GM12878 (cell line): ENCODE measurements around the gene ACSF2. TPM values are rescaled to one million over a fixed set of nuclear protein-coding genes. Genes with fewer than 3 reads are reported as not detected.

Experiments
- ATAC-seq: fragments of 200-7000 bp; cut with Tn5 transposase; 3 replicates; pipeline ENCODE4 v1.9.1; 2020; ENCODE audit warnings: mild to moderate bottlenecking, moderate library complexity
- BruUV-seq: library from RNA; stranded (reverse); fragments of 400-500 nt; replicated peaks from 2 replicates; lab custom pipeline; 2021; lab: Mats Ljungman, UMichigan
- CTCF ChIA-PET: fragments of 300-600 bp; sonication (Branson Sonifier 250); formaldehyde crosslinking; extraction: SDS; loops from one replicate; lab custom pipeline; 2021; ENCODE audit warnings: inconsistent platforms; lab: Yijun Ruan, JAX
- POLR2A ChIA-PET: fragments of 350-600 bp; formaldehyde crosslinking; extraction: SDS; loops from one replicate; lab custom pipeline; 2021; ENCODE audit warnings: inconsistent platforms; lab: Charles Lee
- RAD21 ChIA-PET: fragments of 300-600 bp; sonication (Branson Sonifier 250); formaldehyde crosslinking; loops from one replicate; lab custom pipeline; 2023; ENCODE audit warnings: antibody characterized with exemption; ENCODE audit not compliant: unreplicated experiment; lab: Charles Lee
- SMC1A ChIA-PET: fragments of 300-600 bp; sonication (Branson Sonifier 250); formaldehyde crosslinking; loops from one replicate; lab custom pipeline; 2023; ENCODE audit not compliant: unreplicated experiment, uncharacterized antibody; lab: Charles Lee
- DNase-seq: peaks from one replicate; pipeline ENCODE4 v3.0.0-alpha.2; 2011; ENCODE audit warnings: low read depth, low spot score
- FAIRE-seq: peaks from 3 replicates; lab custom pipeline; 2011; peaks lifted over from hg19 to GRCh38; lab: Jason Lieb, UNC
- H2AFZ ChIP-seq: 2 replicates; pipeline ENCODE4 v1.6.0; 2011; ENCODE audit warnings: low read depth, low read length, control low read depth; ENCODE audit not compliant: control insufficient read depth
- H3K27ac ChIP-seq: 2 replicates; pipeline ENCODE4 v1.5.1; 2011; ENCODE audit warnings: control low read depth; ENCODE audit not compliant: control insufficient read depth, insufficient read depth
- H3K27me3 ChIP-seq, 2 experiments: replicated peaks in 1 of 2; 2 replicates each; pipeline versions ENCODE4 v1.6.0 to v1.6.1; 2011; ENCODE audit warnings: low read length in 1 of 2; ENCODE audit not compliant: control insufficient read depth in 2 of 2, insufficient read depth in 2 of 2
- H3K36me3 ChIP-seq, 2 experiments: 2 replicates each; pipeline ENCODE4 v1.5.1; 2011; ENCODE audit warnings: low read length in 1 of 2; ENCODE audit not compliant: control insufficient read depth in 2 of 2, insufficient read depth in 2 of 2
- H3K4me1 ChIP-seq: 2 replicates; pipeline ENCODE4 v1.6.1; 2011; ENCODE audit warnings: mild to moderate bottlenecking, low read length, moderate library complexity, mixed read lengths; ENCODE audit not compliant: control insufficient read depth, insufficient read depth
- H3K4me2 ChIP-seq: 2 replicates; pipeline ENCODE4 v1.6.0; 2011; ENCODE audit warnings: control low read depth; ENCODE audit not compliant: control insufficient read depth, insufficient read depth
- H3K4me3 ChIP-seq: fragments of 200-600 bp; sonication (generic); 2 replicates; pipeline ENCODE4 v1.5.1; 2016
- H3K79me2 ChIP-seq: 2 replicates; pipeline ENCODE4 v1.6.0; 2011; ENCODE audit warnings: low read length; ENCODE audit not compliant: control insufficient read depth, insufficient read depth
- H3K9ac ChIP-seq: 2 replicates; pipeline ENCODE4 v1.8.0; 2011; ENCODE audit warnings: low read length, control low read depth, mixed read lengths; ENCODE audit not compliant: control insufficient read depth, insufficient read depth
- H3K9me3 ChIP-seq: replicated peaks from 3 replicates; pipeline ENCODE4 v1.5.1; 2011; ENCODE audit warnings: mild to moderate bottlenecking, low read length; ENCODE audit not compliant: control insufficient read depth, insufficient read depth
- H4K20me1 ChIP-seq: 2 replicates; pipeline ENCODE4 v1.6.0; 2011; ENCODE audit not compliant: control insufficient read depth, insufficient read depth
- EGR1 ChIP-seq, 2 experiments: IDR thresholded peaks; 1 replicate in 1 of 2; 2 replicates in 1 of 2; pipeline ENCODE4 v1.6.1; 2011 to 2012; ENCODE audit warnings: low read depth in 2 of 2, low read length in 2 of 2, borderline replicate concordance in 1 of 2, mild to moderate bottlenecking in 1 of 2, moderate library complexity in 1 of 2
- IRF4 ChIP-seq: IDR thresholded peaks from 2 replicates; pipeline ENCODE4 v1.6.1; 2011; ENCODE audit warnings: low read depth, low read length
- JUND ChIP-seq: IDR thresholded peaks from 2 replicates; pipeline ENCODE4 v1.6.1; 2012; ENCODE audit warnings: low read depth, mild to moderate bottlenecking, low read length, improper control_type of control experiment, moderate library complexity
- MTA2 ChIP-seq: fragments of 450-650 bp; IDR thresholded peaks from 2 replicates; pipeline ENCODE4 v1.6.1; 2016; ENCODE audit warnings: low read depth, mild to moderate bottlenecking, moderate library complexity
- MYB ChIP-seq: fragments of 150-350 bp; IDR thresholded peaks from 2 replicates; pipeline ENCODE4 v1.6.1; 2014; ENCODE audit warnings: mild to moderate bottlenecking, low read depth, low read length, borderline replicate concordance
- NFYA ChIP-seq: IDR thresholded peaks from 2 replicates; pipeline ENCODE4 v1.6.1; 2011; ENCODE audit warnings: low read depth, mild to moderate bottlenecking, low read length, improper control_type of control experiment, borderline replicate concordance
- POLR2A ChIP-seq: IDR thresholded peaks from 2 replicates; pipeline ENCODE4 v1.6.1; 2011; ENCODE audit warnings: low read depth, mild to moderate bottlenecking, low read length
- POLR2AphosphoS5 ChIP-seq: IDR thresholded peaks from 2 replicates; pipeline ENCODE4 v1.6.1; 2011; ENCODE audit warnings: mild to moderate bottlenecking, low read length, inconsistent platforms
- RBBP5 ChIP-seq: fragments of 200-600 bp; sonication (generic); conservative IDR thresholded peaks from 2 replicates; pipeline ENCODE4 v1.6.1; 2016
- RCOR1 ChIP-seq: conservative IDR thresholded peaks from 2 replicates; pipeline ENCODE4 v1.6.1; 2012; ENCODE audit warnings: low read depth, low read length, improper control_type of control experiment
- SREBF1 ChIP-seq: IDR thresholded peaks from 2 replicates; pipeline ENCODE4 v1.6.1; 2012; ENCODE audit warnings: mild to moderate bottlenecking, low read length
- STAT3 ChIP-seq: IDR thresholded peaks from 2 replicates; pipeline ENCODE4 v1.6.1; 2011; ENCODE audit warnings: low read depth, low read length, improper control_type of control experiment
- TARDBP ChIP-seq: IDR thresholded peaks from 2 replicates; pipeline ENCODE4 v1.6.1; 2016; ENCODE audit warnings: borderline replicate concordance
- YY1 ChIP-seq: IDR thresholded peaks from 2 replicates; pipeline ENCODE4 v1.6.1; 2011; ENCODE audit warnings: low read depth, mild to moderate bottlenecking, low read length
- ZNF24 ChIP-seq: fragments of 450-650 bp; IDR thresholded peaks from 2 replicates; pipeline ENCODE4 v1.6.1; 2017; ENCODE audit warnings: antibody characterized with exemption, mild to moderate bottlenecking
- WGBS: methylation state at CpG from one replicate; pipeline ENCODE4 v1.1.6; 2016; ENCODE audit warnings: low lambda C conversion rate; ENCODE audit not compliant: insufficient replicate concordance, insufficient coverage; ENCODE audit errors: missing lambda C conversion rate; 5-methylcytosine and 5-hydroxymethylcytosine counted together
- in situ Hi-C: fragments of 300-500 bp; cut with MboI; formaldehyde crosslinking; loops from 9 replicates; pipeline ENCODE4 v1.14.3; 2018; ENCODE audit warnings: mixed read lengths
- intact Hi-C: fragments of 100-400 bp; cut with micrococcal nuclease; formaldehyde crosslinking; loops from one replicate; pipeline ENCODE4 v1.14.2; 2022; ENCODE audit not compliant: unreplicated experiment
- polyA plus RNA-seq, 11 experiments: library from polyadenylated mRNA; depleted of rRNA in 4 of 11; unstranded in 6 of 11; stranded (reverse) in 5 of 11; fragments of >200 nt; fragmentation: Nextera tagmentation in 4 of 11; fragmentation: Illumina TruSeq in 1 of 11; extraction: Ambion mirVana in 4 of 11; extraction: Trizol in 1 of 11; gene quantifications; 1 replicate in 1 of 11; 2 replicates in 10 of 11; pipeline versions ENCODE4 v1.2.1 to v1.2.3, GENCODE V29; 2011 to 2016; ENCODE audit warnings: inconsistent platforms in 2 of 11, missing spikeins in 2 of 11, low read depth in 1 of 11
- total RNA-seq, 4 experiments: library from RNA; depleted of rRNA in 3 of 4; stranded (reverse); fragments of >200 nt in 3 of 4; fragmentation: Illumina TruSeq in 1 of 4; extraction: Trizol in 1 of 4; gene quantifications; 2 replicates each; pipeline versions ENCODE4 v1.2.1 to v1.2.3, GENCODE V29; 2013 to 2021
- TF ChIP-seq, protein P1 (sequence below): IDR thresholded peaks from 2 replicates; pipeline ENCODE4 v1.6.1; 2012; ENCODE audit warnings: low read depth, low read length, improper control_type of control experiment
- TF ChIP-seq, protein P2 (sequence below): fragments of 450-650 bp; IDR thresholded peaks from 2 replicates; pipeline ENCODE4 v1.6.1; 2017; ENCODE audit warnings: mild to moderate bottlenecking, moderate library complexity
- TF ChIP-seq, protein P3 (sequence below): IDR thresholded peaks from 2 replicates; pipeline ENCODE4 v1.6.1; 2011; ENCODE audit warnings: low read depth, low read length, improper control_type of control experiment, borderline replicate concordance
- TF ChIP-seq, protein P4 (sequence below): fragments of 450-650 bp; IDR thresholded peaks from 2 replicates; pipeline ENCODE4 v1.6.1; 2018; ENCODE audit warnings: borderline replicate concordance, mild to moderate bottlenecking; ENCODE audit not compliant: partially characterized antibody

The ACSF2 gene
- total and polyA plus RNA-seq, 10 of the 15 experiments (the other 5 are each of a cell fraction or from before 2014, with no cell fraction given) = 7.1 to 32.8 (median 16.8) TPM

DNA sequence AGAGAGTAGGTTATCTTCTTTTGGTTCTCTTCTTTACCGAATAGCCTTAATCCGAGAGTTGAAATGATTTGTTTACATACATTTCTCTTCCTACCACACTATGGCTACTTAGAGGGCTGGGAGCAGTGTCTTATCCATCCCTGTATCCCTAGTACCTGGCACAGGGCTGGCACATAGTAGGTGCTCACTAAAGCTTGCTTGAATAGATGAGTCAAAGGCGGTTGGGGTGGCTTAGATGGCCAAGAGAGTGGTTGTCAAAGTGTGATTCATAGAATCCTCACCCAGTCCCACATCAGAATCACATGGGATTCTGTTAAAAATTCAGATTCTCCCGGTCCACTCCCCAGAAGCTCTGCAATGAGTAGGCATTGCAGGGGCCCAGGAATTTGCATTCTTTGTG, 31.6 kb downstream of the ACSF2 start:
- Histone ChIP-seq H3K27me3 (no peaks in the 10 kb centered on the region), H3K36me3 (no peaks in the 10 kb centered on the region), H3K79me2 (no peaks in the 10 kb centered on the region), H2AFZ (no peak overlapping the region), H3K4me3 (no peak overlapping the region), H4K20me1 (no peaks in the 10 kb centered on the region), H3K4me1 (peaks cover 4% of the 10 kb centered on the region; the same call in 1 of the 2 replicates), H3K4me2 (no peak overlapping the region), H3K9ac (no peak overlapping the region), H3K27ac (no peak overlapping the region), H3K9me3 (no peaks in the 10 kb centered on the region)
- POLR2A ChIA-PET = no interaction called here
- SMC1A ChIA-PET = interaction anchor here (0.7 kb wide), 1 partner anchor 95 kb away, joined by 3 read pairs; no protein-coding TSS in a partner anchor
- FAIRE-seq (no peak), DNase-seq (no peak), ATAC-seq (no peak)
- WGBS = 80% methylated on average over 4 of the region's 4 CpGs
- intact Hi-C loops (no loop called here), in situ Hi-C loops (no loop called here)
- CTCF ChIA-PET = interaction anchor here (1.0 kb wide), 1 partner anchor 239 kb away, joined by 3 read pairs; no protein-coding TSS in a partner anchor
- RAD21 ChIA-PET = no interaction called here
- BruUV-seq = no TSS peak
- no peak for TF ChIP-seq MYB
- TF ChIP-seq, protein P1, sequence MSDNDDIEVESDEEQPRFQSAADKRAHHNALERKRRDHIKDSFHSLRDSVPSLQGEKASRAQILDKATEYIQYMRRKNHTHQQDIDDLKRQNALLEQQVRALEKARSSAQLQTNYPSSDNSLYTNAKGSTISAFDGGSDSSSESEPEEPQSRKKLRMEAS = no peak
- TF ChIP-seq STAT3 = no peak
- TF ChIP-seq EGR1 (IDR thresholded peaks at IDR 0.05; ENCODE audit: borderline replicate concordance in 1 of 2, low read depth in 2 of 2, low read length in 2 of 2) = no peak
- TF ChIP-seq, protein P2, sequence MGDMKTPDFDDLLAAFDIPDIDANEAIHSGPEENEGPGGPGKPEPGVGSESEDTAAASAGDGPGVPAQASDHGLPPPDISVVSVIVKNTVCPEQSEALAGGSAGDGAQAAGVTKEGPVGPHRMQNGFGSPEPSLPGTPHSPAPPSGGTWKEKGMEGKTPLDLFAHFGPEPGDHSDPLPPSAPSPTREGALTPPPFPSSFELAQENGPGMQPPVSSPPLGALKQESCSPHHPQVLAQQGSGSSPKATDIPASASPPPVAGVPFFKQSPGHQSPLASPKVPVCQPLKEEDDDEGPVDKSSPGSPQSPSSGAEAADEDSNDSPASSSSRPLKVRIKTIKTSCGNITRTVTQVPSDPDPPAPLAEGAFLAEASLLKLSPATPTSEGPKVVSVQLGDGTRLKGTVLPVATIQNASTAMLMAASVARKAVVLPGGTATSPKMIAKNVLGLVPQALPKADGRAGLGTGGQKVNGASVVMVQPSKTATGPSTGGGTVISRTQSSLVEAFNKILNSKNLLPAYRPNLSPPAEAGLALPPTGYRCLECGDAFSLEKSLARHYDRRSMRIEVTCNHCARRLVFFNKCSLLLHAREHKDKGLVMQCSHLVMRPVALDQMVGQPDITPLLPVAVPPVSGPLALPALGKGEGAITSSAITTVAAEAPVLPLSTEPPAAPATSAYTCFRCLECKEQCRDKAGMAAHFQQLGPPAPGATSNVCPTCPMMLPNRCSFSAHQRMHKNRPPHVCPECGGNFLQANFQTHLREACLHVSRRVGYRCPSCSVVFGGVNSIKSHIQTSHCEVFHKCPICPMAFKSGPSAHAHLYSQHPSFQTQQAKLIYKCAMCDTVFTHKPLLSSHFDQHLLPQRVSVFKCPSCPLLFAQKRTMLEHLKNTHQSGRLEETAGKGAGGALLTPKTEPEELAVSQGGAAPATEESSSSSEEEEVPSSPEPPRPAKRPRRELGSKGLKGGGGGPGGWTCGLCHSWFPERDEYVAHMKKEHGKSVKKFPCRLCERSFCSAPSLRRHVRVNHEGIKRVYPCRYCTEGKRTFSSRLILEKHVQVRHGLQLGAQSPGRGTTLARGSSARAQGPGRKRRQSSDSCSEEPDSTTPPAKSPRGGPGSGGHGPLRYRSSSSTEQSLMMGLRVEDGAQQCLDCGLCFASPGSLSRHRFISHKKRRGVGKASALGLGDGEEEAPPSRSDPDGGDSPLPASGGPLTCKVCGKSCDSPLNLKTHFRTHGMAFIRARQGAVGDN = no peak
- no peak for TF ChIP-seq JUND
- TF ChIP-seq MTA2 = no peak
- TF ChIP-seq POLR2A = no peak
- TF ChIP-seq TARDBP = no peak
- TF ChIP-seq SREBF1 = no peak
- TF ChIP-seq RBBP5 = no peak
- TF ChIP-seq, protein P3, sequence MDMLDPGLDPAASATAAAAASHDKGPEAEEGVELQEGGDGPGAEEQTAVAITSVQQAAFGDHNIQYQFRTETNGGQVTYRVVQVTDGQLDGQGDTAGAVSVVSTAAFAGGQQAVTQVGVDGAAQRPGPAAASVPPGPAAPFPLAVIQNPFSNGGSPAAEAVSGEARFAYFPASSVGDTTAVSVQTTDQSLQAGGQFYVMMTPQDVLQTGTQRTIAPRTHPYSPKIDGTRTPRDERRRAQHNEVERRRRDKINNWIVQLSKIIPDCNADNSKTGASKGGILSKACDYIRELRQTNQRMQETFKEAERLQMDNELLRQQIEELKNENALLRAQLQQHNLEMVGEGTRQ = no peak
- TF ChIP-seq NFYA = no peak
- TF ChIP-seq RCOR1 = no peak
- no peak for TF ChIP-seq YY1
- TF ChIP-seq ZNF24 = no peak
- TF ChIP-seq IRF4 = no peak
- TF ChIP-seq POLR2AphosphoS5 = no peak
- TF ChIP-seq, protein P4, sequence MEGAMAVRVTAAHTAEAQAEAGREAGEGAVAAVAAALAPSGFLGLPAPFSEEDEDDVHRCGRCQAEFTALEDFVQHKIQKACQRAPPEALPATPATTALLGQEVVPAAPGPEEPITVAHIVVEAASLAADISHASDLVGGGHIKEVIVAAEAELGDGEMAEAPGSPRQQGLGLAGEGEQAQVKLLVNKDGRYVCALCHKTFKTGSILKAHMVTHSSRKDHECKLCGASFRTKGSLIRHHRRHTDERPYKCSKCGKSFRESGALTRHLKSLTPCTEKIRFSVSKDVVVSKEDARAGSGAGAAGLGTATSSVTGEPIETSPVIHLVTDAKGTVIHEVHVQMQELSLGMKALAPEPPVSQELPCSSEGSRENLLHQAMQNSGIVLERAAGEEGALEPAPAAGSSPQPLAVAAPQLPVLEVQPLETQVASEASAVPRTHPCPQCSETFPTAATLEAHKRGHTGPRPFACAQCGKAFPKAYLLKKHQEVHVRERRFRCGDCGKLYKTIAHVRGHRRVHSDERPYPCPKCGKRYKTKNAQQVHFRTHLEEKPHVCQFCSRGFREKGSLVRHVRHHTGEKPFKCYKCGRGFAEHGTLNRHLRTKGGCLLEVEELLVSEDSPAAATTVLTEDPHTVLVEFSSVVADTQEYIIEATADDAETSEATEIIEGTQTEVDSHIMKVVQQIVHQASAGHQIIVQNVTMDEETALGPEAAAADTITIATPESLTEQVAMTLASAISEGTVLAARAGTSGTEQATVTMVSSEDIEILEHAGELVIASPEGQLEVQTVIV = no peak
